WTC11 (cell line): ENCODE data around the gene C3orf85. TPM values are rescaled to one million over a fixed set of nuclear protein-coding genes. Genes with fewer than 3 reads are reported as not detected.
A peak's percentile ranks its signal among the peaks of the same experiment; 100 is the strongest.
"Not testable (repeated sequence)": the region's sequence is repeated elsewhere in the genome, so short reads cannot be mapped to it uniquely, and the experiment has no call there.

Experiments used
- ATAC-seq: fragments of 200-7000 bp; cut with Tn5 transposase; 2 replicates; pipeline ENCODE4 v1.10.0; 2021; ENCODE audit warnings: mild to moderate bottlenecking, moderate library complexity
- CTCF ChIA-PET: fragments of 300-600 bp; sonication (Branson Sonifier 250); formaldehyde crosslinking; loops from one replicate; lab custom pipeline; 2021; ENCODE audit warnings: antibody characterized with exemption; lab: Charles Lee
- POLR2A ChIA-PET: fragments of 350-600 bp; sonication (Branson Sonifier 250); formaldehyde crosslinking; loops from one replicate; lab custom pipeline; 2021; ENCODE audit warnings: antibody characterized with exemption; lab: Charles Lee
- DNase-seq: peaks from one replicate; pipeline ENCODE4 v3.0.0; 2021; ENCODE audit warnings: low spot score
- H3K27ac Mint-ChIP-seq: 2 replicates; pipeline ENCODE4 v1.8.0; 2021; ENCODE audit warnings: mixed read lengths
- H3K27me3 Mint-ChIP-seq: 2 replicates; pipeline ENCODE4 v1.8.0; 2021; ENCODE audit warnings: low read depth, mild to moderate bottlenecking, moderate library complexity, mixed read lengths
- H3K36me3 Mint-ChIP-seq: 2 replicates; pipeline ENCODE4 v1.8.0; 2021; ENCODE audit warnings: mixed read lengths
- H3K4me1 Mint-ChIP-seq: 2 replicates; pipeline ENCODE4 v1.8.0; 2022; ENCODE audit warnings: mixed read lengths
- H3K4me3 Mint-ChIP-seq: 2 replicates; pipeline ENCODE4 v1.8.0; 2021; ENCODE audit warnings: mild to moderate bottlenecking, moderate library complexity, mixed read lengths
- H3K9me3 Mint-ChIP-seq: 2 replicates; pipeline ENCODE4 v1.8.0; 2021; ENCODE audit warnings: mixed read lengths
- CBFB ChIP-seq: sonication (generic); formaldehyde crosslinking; IDR thresholded peaks from 2 replicates; pipeline ENCODE4 v1.8.1; 2022; ENCODE audit warnings: mild to moderate bottlenecking, low read depth, missing genetic modification reagents
- IRF2 ChIP-seq: sonication (generic); formaldehyde crosslinking; IDR thresholded peaks from 2 replicates; pipeline ENCODE4 v1.8.0; 2022; ENCODE audit warnings: low read depth, missing genetic modification reagents, borderline replicate concordance
- JUN ChIP-seq: sonication (generic); formaldehyde crosslinking; IDR thresholded peaks from 2 replicates; pipeline ENCODE4 v1.8.0; 2023; ENCODE audit warnings: mild to moderate bottlenecking, missing genetic modification reagents
- KAT7 ChIP-seq: sonication (generic); formaldehyde crosslinking; IDR thresholded peaks from 2 replicates; pipeline ENCODE4 v1.8.1; 2023; ENCODE audit warnings: missing genetic modification reagents, mild to moderate bottlenecking, borderline replicate concordance
- MYBL2 ChIP-seq: sonication (generic); formaldehyde crosslinking; IDR thresholded peaks from 2 replicates; pipeline ENCODE4 v1.8.1; 2023; ENCODE audit warnings: mild to moderate bottlenecking, moderate library complexity, missing genetic modification reagents
- NFATC4 ChIP-seq: fragments of 250-450 bp; sonication (Bioruptor Pico); IDR thresholded peaks from 2 replicates; pipeline ENCODE4 v1.9.0; 2021; ENCODE audit warnings: mild to moderate bottlenecking
- NR3C1 ChIP-seq: sonication (generic); formaldehyde crosslinking; conservative IDR thresholded peaks from 2 replicates; pipeline ENCODE4 v1.8.1; 2023; ENCODE audit warnings: low read depth, mild to moderate bottlenecking, missing genetic modification reagents
- RELA ChIP-seq: sonication (generic); formaldehyde crosslinking; IDR thresholded peaks from 2 replicates; pipeline ENCODE4 v1.8.1; 2022; ENCODE audit warnings: missing genetic modification reagents, mild to moderate bottlenecking, borderline replicate concordance
- RORB ChIP-seq: fragments of 250-450 bp; sonication (Bioruptor Pico); IDR thresholded peaks from 2 replicates; pipeline ENCODE4 v1.9.0; 2021; ENCODE audit warnings: mild to moderate bottlenecking
- SMAD3 ChIP-seq: sonication (generic); formaldehyde crosslinking; IDR thresholded peaks from 2 replicates; pipeline ENCODE4 v1.8.0; 2022; ENCODE audit warnings: missing genetic modification reagents, mild to moderate bottlenecking, borderline replicate concordance
- SP1 ChIP-seq: sonication (generic); formaldehyde crosslinking; conservative IDR thresholded peaks from 2 replicates; pipeline ENCODE4 v1.8.1; 2022; ENCODE audit warnings: missing genetic modification reagents
- ZNF121 ChIP-seq: sonication (generic); formaldehyde crosslinking; IDR thresholded peaks from 2 replicates; pipeline ENCODE4 v1.8.0; 2023; ENCODE audit warnings: missing genetic modification reagents
- total RNA-seq: library from RNA; stranded (reverse); gene quantifications from 3 replicates; pipeline ENCODE4 v1.2.3, GENCODE V29; 2021
- TF ChIP-seq, protein P1 (sequence below): sonication (generic); formaldehyde crosslinking; IDR thresholded peaks from 2 replicates; pipeline ENCODE4 v1.8.0; 2023; ENCODE audit warnings: missing genetic modification reagents
- TF ChIP-seq, protein P2 (sequence below): sonication (generic); formaldehyde crosslinking; IDR thresholded peaks from 2 replicates; pipeline ENCODE4 v1.8.0; 2022; ENCODE audit warnings: mild to moderate bottlenecking, missing genetic modification reagents
- TF ChIP-seq, protein P3 (sequence below): fragments of 250-450 bp; sonication (Bioruptor Pico); IDR thresholded peaks from 2 replicates; pipeline ENCODE4 v2.1.2; 2022; ENCODE audit warnings: mild to moderate bottlenecking, moderate library complexity
- TF ChIP-seq, protein P4 (sequence below): fragments of 250-450 bp; sonication (Bioruptor Pico); IDR thresholded peaks from 2 replicates; pipeline ENCODE4 v1.8.0; 2021; ENCODE audit warnings: mild to moderate bottlenecking
- TF ChIP-seq, protein P5 (sequence below): sonication (generic); formaldehyde crosslinking; IDR thresholded peaks from 2 replicates; pipeline ENCODE4 v1.8.0; 2023; ENCODE audit warnings: mild to moderate bottlenecking, missing genetic modification reagents
- TF ChIP-seq, protein P6 (sequence below): sonication (generic); formaldehyde crosslinking; IDR thresholded peaks from 2 replicates; pipeline ENCODE4 v1.8.1; 2023; ENCODE audit warnings: mild to moderate bottlenecking, missing genetic modification reagents
- TF ChIP-seq, protein P7 (sequence below): sonication (generic); formaldehyde crosslinking; IDR thresholded peaks from 2 replicates; pipeline ENCODE4 v1.8.1; 2022; ENCODE audit warnings: low read depth, missing genetic modification reagents, borderline replicate concordance

C3orf85 gene
- total RNA-seq, 1 experiment from 2014 or later, result not detected

DNA sequence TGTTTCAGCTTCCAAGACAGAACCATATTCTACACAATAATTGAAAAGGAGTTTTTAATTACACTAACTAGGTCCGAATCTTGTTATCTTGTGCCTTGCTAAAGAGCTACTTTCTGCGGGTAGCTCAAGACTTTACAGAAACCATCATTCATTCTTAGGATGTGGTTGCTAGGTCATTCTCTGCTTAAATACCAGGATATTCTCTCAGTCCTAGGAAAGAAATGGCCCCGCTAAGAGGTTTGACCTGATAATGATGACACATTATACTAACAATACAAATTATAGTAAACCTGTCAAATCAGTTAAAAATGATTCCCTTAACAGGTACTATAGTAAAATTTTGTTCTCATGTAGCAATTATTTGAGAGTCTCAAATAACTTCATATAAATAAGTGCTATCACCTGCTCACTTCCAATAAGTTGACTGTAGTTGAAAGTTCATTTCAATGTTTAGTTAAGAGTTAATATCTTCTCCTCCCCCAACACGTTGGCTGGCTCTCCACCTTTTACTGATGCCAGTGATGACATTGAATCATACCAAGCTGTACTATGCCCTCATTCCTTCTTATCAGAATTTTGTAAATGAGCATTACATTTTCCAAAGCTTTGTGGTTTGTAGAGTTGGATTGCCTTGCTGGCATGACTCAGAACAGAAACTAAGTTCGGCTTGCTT, 3.6 kb upstream of the C3orf85 start:
- H3K4me3 Mint-ChIP-seq, result no peak overlapping the region
- H3K36me3 Mint-ChIP-seq, result 0 out of 2 replicates have a peak, but pooled peaks cover 3% of the 10 kb centered on the region
- H3K27ac Mint-ChIP-seq, result no peak overlapping the region
- no peaks in the 10 kb centered on the region for H3K4me1 Mint-ChIP-seq
- ATAC-seq (no peak), DNase-seq (no peak)
- H3K27me3 Mint-ChIP-seq, result no peaks in the 10 kb centered on the region
- ChIA-PET POLR2A (no interaction called here), CTCF (no interaction called here)
- TF ChIP-seq, protein P1, sequence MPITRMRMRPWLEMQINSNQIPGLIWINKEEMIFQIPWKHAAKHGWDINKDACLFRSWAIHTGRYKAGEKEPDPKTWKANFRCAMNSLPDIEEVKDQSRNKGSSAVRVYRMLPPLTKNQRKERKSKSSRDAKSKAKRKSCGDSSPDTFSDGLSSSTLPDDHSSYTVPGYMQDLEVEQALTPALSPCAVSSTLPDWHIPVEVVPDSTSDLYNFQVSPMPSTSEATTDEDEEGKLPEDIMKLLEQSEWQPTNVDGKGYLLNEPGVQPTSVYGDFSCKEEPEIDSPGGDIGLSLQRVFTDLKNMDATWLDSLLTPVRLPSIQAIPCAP (CRISPR knock-in tag), result no peak
- TF ChIP-seq MYBL2 (CRISPR knock-in tag) (no peak), JUN (no peak), SP1 (CRISPR knock-in tag) (no peak), RORB (CRISPR knock-in tag) (no peak), IRF2 (no peak), CBFB (CRISPR knock-in tag) (no peak), ZNF121 (CRISPR knock-in tag) (no peak), SMAD3 (CRISPR knock-in tag) (no peak), NR3C1 (CRISPR knock-in tag) (no peak)
- TF ChIP-seq, protein P2, sequence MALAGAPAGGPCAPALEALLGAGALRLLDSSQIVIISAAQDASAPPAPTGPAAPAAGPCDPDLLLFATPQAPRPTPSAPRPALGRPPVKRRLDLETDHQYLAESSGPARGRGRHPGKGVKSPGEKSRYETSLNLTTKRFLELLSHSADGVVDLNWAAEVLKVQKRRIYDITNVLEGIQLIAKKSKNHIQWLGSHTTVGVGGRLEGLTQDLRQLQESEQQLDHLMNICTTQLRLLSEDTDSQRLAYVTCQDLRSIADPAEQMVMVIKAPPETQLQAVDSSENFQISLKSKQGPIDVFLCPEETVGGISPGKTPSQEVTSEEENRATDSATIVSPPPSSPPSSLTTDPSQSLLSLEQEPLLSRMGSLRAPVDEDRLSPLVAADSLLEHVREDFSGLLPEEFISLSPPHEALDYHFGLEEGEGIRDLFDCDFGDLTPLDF (CRISPR knock-in tag), result no peak
- TF ChIP-seq, protein P3, sequence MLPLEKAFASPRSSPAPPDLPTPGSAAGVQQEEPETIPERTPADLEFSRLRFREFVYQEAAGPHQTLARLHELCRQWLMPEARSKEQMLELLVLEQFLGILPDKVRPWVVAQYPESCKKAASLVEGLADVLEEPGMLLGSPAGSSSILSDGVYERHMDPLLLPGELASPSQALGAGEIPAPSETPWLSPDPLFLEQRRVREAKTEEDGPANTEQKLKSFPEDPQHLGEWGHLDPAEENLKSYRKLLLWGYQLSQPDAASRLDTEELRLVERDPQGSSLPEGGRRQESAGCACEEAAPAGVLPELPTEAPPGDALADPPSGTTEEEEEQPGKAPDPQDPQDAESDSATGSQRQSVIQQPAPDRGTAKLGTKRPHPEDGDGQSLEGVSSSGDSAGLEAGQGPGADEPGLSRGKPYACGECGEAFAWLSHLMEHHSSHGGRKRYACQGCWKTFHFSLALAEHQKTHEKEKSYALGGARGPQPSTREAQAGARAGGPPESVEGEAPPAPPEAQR (CRISPR knock-in tag), result no peak
- peaks cover 13% of the 10 kb centered on the region for H3K9me3 Mint-ChIP-seq

DNA sequence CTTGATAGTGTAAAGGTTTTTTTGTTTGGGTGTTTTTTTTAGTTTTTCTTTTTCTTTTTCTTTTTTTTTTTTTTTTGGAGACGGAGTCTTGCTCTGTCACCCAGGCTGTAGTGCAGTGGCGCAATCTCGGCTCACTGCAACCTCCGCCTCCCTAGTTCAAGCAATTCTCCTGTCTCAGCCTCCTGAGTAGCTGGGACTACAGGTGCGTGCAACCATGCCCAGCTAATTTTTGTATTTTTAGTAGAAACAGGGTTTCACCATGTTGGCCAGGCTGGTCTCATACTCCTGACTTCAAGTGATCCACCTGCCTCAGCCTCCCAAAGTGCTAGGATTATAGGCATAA, 3.1 kb upstream of the C3orf85 start:
- H3K27ac Mint-ChIP-seq, H3K27me3 Mint-ChIP-seq, DNase-seq, ATAC-seq, H3K4me1 Mint-ChIP-seq, H3K36me3 Mint-ChIP-seq, POLR2A ChIA-PET, CTCF ChIA-PET, H3K4me3 Mint-ChIP-seq: not testable (repeated sequence)
- H3K9me3 Mint-ChIP-seq, result peaks cover 13% of the 10 kb centered on the region

DNA sequence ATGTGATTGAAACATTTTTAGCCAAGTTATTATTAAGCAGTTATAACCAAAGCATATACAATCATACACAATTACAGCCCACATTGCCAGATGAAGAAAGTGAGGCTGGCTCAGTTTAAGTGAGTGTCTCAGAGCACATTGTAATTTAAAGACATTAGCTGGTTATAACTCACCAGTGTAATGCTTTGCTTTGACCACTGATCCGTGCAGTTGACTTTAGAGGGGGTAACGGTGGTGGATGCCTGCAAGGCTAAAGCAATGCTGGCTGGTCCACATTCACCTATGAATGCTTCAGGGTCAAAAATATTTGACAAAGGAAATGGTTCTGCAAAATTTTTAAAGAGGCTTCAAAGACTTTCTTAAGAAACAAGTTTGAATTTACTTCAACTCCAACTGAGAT, 1.2 kb downstream of the C3orf85 start:
- ATAC-seq (peak; percentile 71), DNase-seq (no peak)
- Mint-ChIP-seq H3K4me3 (no peak overlapping the region), H3K36me3 (no peaks in the 10 kb centered on the region), H3K27ac (no peak overlapping the region), H3K4me1 (peaks cover 6% of the 10 kb centered on the region; the same call in 1 of the 2 replicates), H3K9me3 (no peaks in the 10 kb centered on the region), H3K27me3 (no peaks in the 10 kb centered on the region)
- ChIA-PET POLR2A (no interaction called here), CTCF (interaction anchor here (1.3 to 2.5 kb wide), 2 partner anchors 40 to 87 kb away, joined by 3 to 8 read pairs; no protein-coding TSS in a partner anchor)
- no peak for TF ChIP-seq NR3C1 (CRISPR knock-in tag)
- no peak for TF ChIP-seq SMAD3 (CRISPR knock-in tag)
- TF ChIP-seq, protein P3 (CRISPR knock-in tag), result no peak
- no peak for TF ChIP-seq RELA
- TF ChIP-seq, protein P4, sequence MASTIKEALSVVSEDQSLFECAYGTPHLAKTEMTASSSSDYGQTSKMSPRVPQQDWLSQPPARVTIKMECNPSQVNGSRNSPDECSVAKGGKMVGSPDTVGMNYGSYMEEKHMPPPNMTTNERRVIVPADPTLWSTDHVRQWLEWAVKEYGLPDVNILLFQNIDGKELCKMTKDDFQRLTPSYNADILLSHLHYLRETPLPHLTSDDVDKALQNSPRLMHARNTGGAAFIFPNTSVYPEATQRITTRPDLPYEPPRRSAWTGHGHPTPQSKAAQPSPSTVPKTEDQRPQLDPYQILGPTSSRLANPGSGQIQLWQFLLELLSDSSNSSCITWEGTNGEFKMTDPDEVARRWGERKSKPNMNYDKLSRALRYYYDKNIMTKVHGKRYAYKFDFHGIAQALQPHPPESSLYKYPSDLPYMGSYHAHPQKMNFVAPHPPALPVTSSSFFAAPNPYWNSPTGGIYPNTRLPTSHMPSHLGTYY (CRISPR knock-in tag), result no peak
- TF ChIP-seq, protein P5, sequence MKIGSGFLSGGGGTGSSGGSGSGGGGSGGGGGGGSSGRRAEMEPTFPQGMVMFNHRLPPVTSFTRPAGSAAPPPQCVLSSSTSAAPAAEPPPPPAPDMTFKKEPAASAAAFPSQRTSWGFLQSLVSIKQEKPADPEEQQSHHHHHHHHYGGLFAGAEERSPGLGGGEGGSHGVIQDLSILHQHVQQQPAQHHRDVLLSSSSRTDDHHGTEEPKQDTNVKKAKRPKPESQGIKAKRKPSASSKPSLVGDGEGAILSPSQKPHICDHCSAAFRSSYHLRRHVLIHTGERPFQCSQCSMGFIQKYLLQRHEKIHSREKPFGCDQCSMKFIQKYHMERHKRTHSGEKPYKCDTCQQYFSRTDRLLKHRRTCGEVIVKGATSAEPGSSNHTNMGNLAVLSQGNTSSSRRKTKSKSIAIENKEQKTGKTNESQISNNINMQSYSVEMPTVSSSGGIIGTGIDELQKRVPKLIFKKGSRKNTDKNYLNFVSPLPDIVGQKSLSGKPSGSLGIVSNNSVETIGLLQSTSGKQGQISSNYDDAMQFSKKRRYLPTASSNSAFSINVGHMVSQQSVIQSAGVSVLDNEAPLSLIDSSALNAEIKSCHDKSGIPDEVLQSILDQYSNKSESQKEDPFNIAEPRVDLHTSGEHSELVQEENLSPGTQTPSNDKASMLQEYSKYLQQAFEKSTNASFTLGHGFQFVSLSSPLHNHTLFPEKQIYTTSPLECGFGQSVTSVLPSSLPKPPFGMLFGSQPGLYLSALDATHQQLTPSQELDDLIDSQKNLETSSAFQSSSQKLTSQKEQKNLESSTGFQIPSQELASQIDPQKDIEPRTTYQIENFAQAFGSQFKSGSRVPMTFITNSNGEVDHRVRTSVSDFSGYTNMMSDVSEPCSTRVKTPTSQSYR (CRISPR knock-in tag), result no peak
- TF ChIP-seq KAT7, result no peak
- no peak for TF ChIP-seq NFATC4 (CRISPR knock-in tag)
- TF ChIP-seq, protein P6, sequence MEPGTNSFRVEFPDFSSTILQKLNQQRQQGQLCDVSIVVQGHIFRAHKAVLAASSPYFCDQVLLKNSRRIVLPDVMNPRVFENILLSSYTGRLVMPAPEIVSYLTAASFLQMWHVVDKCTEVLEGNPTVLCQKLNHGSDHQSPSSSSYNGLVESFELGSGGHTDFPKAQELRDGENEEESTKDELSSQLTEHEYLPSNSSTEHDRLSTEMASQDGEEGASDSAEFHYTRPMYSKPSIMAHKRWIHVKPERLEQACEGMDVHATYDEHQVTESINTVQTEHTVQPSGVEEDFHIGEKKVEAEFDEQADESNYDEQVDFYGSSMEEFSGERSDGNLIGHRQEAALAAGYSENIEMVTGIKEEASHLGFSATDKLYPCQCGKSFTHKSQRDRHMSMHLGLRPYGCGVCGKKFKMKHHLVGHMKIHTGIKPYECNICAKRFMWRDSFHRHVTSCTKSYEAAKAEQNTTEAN, result no peak
- TF ChIP-seq, protein P7, sequence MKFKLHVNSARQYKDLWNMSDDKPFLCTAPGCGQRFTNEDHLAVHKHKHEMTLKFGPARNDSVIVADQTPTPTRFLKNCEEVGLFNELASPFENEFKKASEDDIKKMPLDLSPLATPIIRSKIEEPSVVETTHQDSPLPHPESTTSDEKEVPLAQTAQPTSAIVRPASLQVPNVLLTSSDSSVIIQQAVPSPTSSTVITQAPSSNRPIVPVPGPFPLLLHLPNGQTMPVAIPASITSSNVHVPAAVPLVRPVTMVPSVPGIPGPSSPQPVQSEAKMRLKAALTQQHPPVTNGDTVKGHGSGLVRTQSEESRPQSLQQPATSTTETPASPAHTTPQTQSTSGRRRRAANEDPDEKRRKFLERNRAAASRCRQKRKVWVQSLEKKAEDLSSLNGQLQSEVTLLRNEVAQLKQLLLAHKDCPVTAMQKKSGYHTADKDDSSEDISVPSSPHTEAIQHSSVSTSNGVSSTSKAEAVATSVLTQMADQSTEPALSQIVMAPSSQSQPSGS (CRISPR knock-in tag), result no peak
